ENCODE measurements around the gene SHMT2. TPM values are rescaled to one million over a fixed set of nuclear protein-coding genes. Genes with fewer than 3 reads are reported as not detected.

SHMT2 gene
- total RNA-seq, 1 donor = 303 TPM

DNA sequence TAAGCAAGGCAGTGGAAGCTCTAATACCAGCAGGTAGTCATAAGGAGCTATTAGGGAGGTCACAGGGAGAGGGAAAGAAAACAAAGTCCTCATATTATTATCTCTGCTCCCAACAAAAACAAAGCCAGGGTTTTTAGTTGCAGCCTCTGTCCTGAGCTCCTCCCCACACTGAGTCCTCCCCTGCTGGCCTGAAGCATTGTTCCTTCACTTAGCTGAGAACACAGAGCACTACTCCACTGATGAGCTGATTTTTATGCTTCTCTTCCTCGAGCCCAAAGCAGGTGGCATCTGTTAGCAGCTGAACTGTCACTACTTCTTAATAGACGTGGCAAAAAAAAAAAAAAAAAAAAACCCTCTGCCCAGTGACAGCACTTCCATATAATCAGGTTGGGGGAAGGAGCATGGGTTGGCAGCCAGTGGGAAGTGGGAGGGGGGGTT lies 31.9 kb downstream of the SHMT2 start:
- no peak for DNase-seq (ENCODE audit: low read depth)
- no peak overlapping the region for H3K4me3 ChIP-seq (ENCODE audit: low read depth, low read length)
- TF ChIP-seq, protein P1, sequence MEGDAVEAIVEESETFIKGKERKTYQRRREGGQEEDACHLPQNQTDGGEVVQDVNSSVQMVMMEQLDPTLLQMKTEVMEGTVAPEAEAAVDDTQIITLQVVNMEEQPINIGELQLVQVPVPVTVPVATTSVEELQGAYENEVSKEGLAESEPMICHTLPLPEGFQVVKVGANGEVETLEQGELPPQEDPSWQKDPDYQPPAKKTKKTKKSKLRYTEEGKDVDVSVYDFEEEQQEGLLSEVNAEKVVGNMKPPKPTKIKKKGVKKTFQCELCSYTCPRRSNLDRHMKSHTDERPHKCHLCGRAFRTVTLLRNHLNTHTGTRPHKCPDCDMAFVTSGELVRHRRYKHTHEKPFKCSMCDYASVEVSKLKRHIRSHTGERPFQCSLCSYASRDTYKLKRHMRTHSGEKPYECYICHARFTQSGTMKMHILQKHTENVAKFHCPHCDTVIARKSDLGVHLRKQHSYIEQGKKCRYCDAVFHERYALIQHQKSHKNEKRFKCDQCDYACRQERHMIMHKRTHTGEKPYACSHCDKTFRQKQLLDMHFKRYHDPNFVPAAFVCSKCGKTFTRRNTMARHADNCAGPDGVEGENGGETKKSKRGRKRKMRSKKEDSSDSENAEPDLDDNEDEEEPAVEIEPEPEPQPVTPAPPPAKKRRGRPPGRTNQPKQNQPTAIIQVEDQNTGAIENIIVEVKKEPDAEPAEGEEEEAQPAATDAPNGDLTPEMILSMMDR (IDR thresholded peaks at IDR 0.05; ENCODE audit: insufficient read depth, low read length) = no peak

DNA sequence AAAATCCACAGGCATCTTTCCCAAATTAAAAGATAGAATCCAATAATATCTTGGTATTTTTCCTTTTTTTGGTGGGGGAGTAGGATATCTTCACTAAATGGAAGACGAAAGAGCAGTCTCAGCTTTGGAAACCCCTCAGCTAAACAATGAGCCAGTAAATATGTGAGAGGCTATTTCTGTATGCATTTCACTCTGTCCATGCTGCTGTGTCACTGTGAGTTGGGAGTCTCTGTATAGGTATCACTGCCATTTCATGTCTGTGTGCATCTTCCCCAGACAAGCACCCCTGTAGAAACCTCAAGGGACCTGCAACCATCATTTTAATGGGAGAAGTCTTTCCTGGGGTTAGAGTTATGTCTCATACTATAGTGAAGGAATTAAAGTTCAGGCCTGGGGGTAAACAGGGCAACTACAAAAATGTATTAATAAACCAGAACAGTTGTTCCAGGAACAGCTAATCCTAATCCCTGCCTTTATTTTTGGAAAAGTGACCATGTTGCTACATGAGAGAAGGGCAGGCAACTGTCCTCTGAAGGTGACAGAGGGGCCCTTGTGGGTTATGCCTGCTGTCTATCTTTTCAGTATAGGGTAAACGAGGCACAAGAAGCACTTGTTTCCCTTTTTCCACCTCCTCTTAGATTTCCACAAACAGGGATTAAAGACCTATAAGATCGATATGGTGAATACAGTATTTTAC lies 32.8 kb downstream of the SHMT2 start:
- no peak overlapping the region for H3K4me3 ChIP-seq (ENCODE audit: low read depth, low read length)
- DNase-seq (ENCODE audit: low read depth) = no peak
- TF ChIP-seq, protein P1 (IDR thresholded peaks at IDR 0.05; ENCODE audit: insufficient read depth, low read length) = no peak

DNA sequence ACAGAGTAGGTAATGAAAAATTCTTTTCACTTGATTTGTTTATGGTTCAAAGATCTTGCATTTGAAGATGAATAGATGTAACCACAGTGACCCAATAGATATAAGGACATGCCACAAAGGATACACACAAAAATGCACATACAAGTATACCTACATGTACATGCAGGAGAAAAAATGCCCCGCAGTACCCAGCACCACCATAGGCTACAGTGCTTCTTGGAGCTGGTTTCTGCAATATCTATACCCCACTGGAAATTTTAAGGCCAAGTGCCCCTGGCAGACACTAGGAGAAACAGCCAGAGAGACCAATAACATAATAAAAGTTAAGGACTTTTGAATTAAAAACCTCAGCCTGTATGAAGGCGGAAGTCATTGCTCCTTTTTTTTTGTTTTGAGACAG lies 33.6 kb downstream of the SHMT2 start:
- no peak for DNase-seq (ENCODE audit: low read depth)
- H3K4me3 ChIP-seq (ENCODE audit: low read depth, low read length) = no peak overlapping the region
- TF ChIP-seq, protein P1 (IDR thresholded peaks at IDR 0.05; ENCODE audit: insufficient read depth, low read length) = peak; percentile 4

DNA sequence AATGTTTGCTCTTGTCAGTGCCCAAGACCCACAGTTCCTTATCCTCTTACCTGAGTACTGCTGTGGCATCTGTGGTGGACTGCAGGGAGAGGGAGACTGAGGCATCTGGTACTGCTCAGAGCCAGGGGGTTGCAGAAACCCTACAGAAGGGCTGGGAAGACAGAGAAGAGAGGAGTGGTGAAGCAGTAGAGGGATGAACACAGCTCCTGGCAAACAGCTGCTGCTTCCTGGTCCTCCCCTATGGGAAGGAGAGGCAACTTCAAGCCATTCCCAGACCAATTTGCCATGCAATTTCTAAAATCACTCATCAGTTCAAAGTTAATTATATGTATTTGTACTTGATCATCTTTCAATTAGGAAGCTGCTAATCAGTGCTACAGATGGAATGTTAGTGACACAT lies 37.2 kb downstream of the SHMT2 start:
- no peak for DNase-seq (ENCODE audit: low read depth)
- TF ChIP-seq, protein P1 (IDR thresholded peaks at IDR 0.05; ENCODE audit: insufficient read depth, low read length) = no peak

DNA sequence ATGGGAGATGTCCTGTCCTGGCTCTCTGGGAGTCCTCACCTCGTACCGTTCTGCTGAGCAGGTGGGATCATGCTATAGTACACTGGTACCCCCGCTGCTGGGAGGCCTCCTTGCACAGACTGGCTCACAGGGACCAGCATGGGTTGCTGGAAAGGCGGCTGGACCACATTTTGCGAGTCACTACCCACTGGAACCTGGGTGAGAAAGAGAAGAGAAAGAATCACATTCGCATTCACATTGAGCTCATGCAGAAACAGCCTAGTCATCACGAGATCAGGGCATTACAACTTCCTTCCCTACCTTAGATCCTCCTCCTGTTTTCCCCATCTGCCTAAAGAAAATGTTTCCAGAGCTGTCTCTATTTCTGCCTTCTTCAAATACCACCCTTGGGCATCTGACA lies 38.8 kb downstream of the SHMT2 start:
- DNase-seq (ENCODE audit: low read depth) = no peak
- H3K4me3 ChIP-seq (ENCODE audit: low read depth, low read length) = no peak overlapping the region
- TF ChIP-seq, protein P1 (IDR thresholded peaks at IDR 0.05; ENCODE audit: insufficient read depth, low read length) = no peak

More for the DNA sequence above, 37.2 kb downstream of the SHMT2 start:
- H3K4me3 ChIP-seq (ENCODE audit: low read depth, low read length) = no peak overlapping the region

DNA sequence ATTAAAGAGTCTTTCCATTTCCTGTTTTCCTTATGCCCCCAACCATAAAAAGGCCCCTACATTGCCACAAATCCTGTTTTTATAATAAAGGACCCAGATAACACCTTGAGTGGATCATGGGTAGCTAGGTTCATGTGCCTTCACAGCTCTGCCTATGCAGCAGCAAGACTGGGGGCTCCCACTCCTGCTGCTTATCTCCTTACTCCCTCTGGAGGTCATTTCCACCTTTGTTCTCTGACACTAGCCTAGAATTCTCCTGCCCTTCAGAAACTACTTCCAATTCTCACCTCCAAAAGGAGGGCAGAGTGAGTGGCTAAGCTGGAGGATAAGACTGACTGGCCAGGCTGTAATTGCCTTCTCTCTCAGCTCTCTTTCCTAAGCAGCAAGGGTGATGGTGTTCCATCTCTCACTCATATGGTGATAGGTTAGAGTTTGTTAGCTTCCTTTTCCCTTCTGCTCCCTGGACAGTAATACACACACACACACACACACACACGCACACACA lies 41.5 kb downstream of the SHMT2 start:
- TF ChIP-seq, protein P1 (IDR thresholded peaks at IDR 0.05; ENCODE audit: insufficient read depth, low read length) = no peak
- no peak overlapping the region for H3K4me3 ChIP-seq (ENCODE audit: low read depth, low read length)
- no peak for DNase-seq (ENCODE audit: low read depth)

Data from fibroblast of the aortic adventitia (primary cell).